Measurements from ENCODE around the gene ARPC5L. TPM values are rescaled to one million over a fixed set of nuclear protein-coding genes. Genes with fewer than 3 reads are reported as not detected.

Gene ARPC5L
- total and polyA plus RNA-seq, 2 of the 13 experiments (the other 11 are each of a cell fraction or from before 2014, with no cell fraction given), result 29.9 to 33.8 TPM

GRCh38 chr9:124868511-124869465 is 6.9 kb downstream of the ARPC5L start (continued):
- TF ChIP-seq SRSF4 (IDR thresholded peaks at IDR 0.05; ENCODE audit: low read depth, low read length, poor library complexity, severe bottlenecking) (no peak), ELF3 (CRISPR knock-in tag; IDR thresholded peaks at IDR 0.05) (no peak; the same call in none of the 2 replicates), SRSF9 (IDR thresholded peaks at IDR 0.05; ENCODE audit: borderline replicate concordance, insufficient read depth, low read depth, low read length, poor library complexity, severe bottlenecking) (no peak), ZSCAN29 (CRISPR knock-in tag; conservative IDR thresholded peaks at IDR 0.05) (no peak), HDAC6 (IDR thresholded peaks at IDR 0.05; ENCODE audit: low read depth, low read length) (no peak), SP2 (CRISPR knock-in tag; IDR thresholded peaks at IDR 0.05) (peak; percentile 71), ZNF460 (CRISPR knock-in tag; IDR thresholded peaks at IDR 0.05; ENCODE audit: borderline replicate concordance) (no peak), AGO1 (IDR thresholded peaks at IDR 0.05; ENCODE audit: low read depth, low read length, poor library complexity, severe bottlenecking) (no peak), FLYWCH1 (CRISPR knock-in tag; IDR thresholded peaks at IDR 0.05) (no peak), CENPX (CRISPR knock-in tag; IDR thresholded peaks at IDR 0.05) (no peak), GMEB1 (CRISPR knock-in tag; IDR thresholded peaks at IDR 0.05; ENCODE audit: borderline replicate concordance) (peak; percentile 82), ZNF687 (CRISPR knock-in tag; IDR thresholded peaks at IDR 0.05) (peak; percentile 76; the same call in 1 of the 2 replicates), ZNF761 (CRISPR knock-in tag; conservative IDR thresholded peaks at IDR 0.05) (no peak), ZNF329 (CRISPR knock-in tag; IDR thresholded peaks at IDR 0.05; ENCODE audit: low read depth) (peak; percentile 72; the same call in 1 of the 2 replicates), ZNF513 (CRISPR knock-in tag; conservative IDR thresholded peaks at IDR 0.05) (no peak), ZEB1 (IDR thresholded peaks at IDR 0.05; ENCODE audit: insufficient replicate concordance, low read depth) (no peak)
- TF ChIP-seq, protein P1, sequence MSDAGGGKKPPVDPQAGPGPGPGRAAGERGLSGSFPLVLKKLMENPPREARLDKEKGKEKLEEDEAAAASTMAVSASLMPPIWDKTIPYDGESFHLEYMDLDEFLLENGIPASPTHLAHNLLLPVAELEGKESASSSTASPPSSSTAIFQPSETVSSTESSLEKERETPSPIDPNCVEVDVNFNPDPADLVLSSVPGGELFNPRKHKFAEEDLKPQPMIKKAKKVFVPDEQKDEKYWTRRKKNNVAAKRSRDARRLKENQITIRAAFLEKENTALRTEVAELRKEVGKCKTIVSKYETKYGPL (CRISPR knock-in tag; IDR thresholded peaks at IDR 0.05), result no peak
